HEK293 (cell line): ENCODE measurements around the gene MKNK2.
A peak's percentile ranks its signal among the peaks of the same experiment; 100 is the strongest.

Experiments used
- CTCF ChIA-PET: fragments of 350-600 bp; formaldehyde crosslinking; extraction: SDS; loops from one replicate; lab custom pipeline; 2021; ENCODE audit warnings: antibody characterized with exemption; lab: Yijun Ruan, JAX
- POLR2A ChIA-PET: fragments of 300-600 bp; formaldehyde crosslinking; extraction: SDS; loops from one replicate; lab custom pipeline; 2020; ENCODE audit warnings: antibody characterized with exemption, inconsistent platforms; lab: Yijun Ruan, JAX
- H3K27ac ChIP-seq: fragments of 200-500 bp; sonication (Bioruptor generic); 2 replicates; pipeline ENCODE4 v1.5.1; 2014; ENCODE audit warnings: low read depth, low read length, control low read depth, inconsistent platforms; ENCODE audit errors: extremely low read depth
- H3K36me3 ChIP-seq, 2 experiments: fragments of 200-500 bp in 1 of 2; sonication (Bioruptor generic) in 1 of 2; 1 replicate in 1 of 2; 2 replicates in 1 of 2; pipeline ENCODE4 v1.5.1; 2014 to 2017; ENCODE audit warnings: inconsistent platforms in 2 of 2, low read length in 2 of 2; ENCODE audit not compliant: control insufficient read depth in 2 of 2, insufficient read depth in 1 of 2
- H3K4me1 ChIP-seq: fragments of 200-500 bp; sonication (Bioruptor generic); 2 replicates; pipeline ENCODE4 v1.5.1; 2014; ENCODE audit warnings: mild to moderate bottlenecking, low read length, inconsistent platforms; ENCODE audit not compliant: control insufficient read depth, insufficient read depth
- H3K4me3 ChIP-seq: 2 replicates; pipeline ENCODE4 v1.5.1; 2011; ENCODE audit warnings: low read depth, mild to moderate bottlenecking, control low read depth, low read length, moderate library complexity
- H3K9me3 ChIP-seq: fragments of 200-500 bp; sonication (Bioruptor generic); 2 replicates; pipeline ENCODE4 v1.5.1; 2014; ENCODE audit warnings: low read depth, low read length, inconsistent platforms; ENCODE audit not compliant: control insufficient read depth, insufficient read depth
- BCL11B ChIP-seq: fragments of 450-650 bp; formaldehyde crosslinking; IDR thresholded peaks from 2 replicates; pipeline ENCODE4 v1.5.1; 2016; ENCODE audit warnings: low read depth, missing biosample characterization, missing genetic modification characterization
- EGR2 ChIP-seq: fragments of 450-650 bp; formaldehyde crosslinking; IDR thresholded peaks from 2 replicates; pipeline ENCODE4 v1.5.1; 2016; ENCODE audit warnings: low read depth, missing biosample characterization, missing genetic modification characterization
- GLI4 ChIP-seq: fragments of 450-650 bp; formaldehyde crosslinking; IDR thresholded peaks from 2 replicates; pipeline ENCODE4 v1.5.1; 2016; ENCODE audit warnings: missing biosample characterization, missing genetic modification characterization
- KLF1 ChIP-seq: fragments of 450-650 bp; formaldehyde crosslinking; IDR thresholded peaks from 2 replicates; pipeline ENCODE4 v1.5.1; 2016; ENCODE audit warnings: missing biosample characterization, missing genetic modification characterization
- KLF8 ChIP-seq: fragments of 450-650 bp; formaldehyde crosslinking; IDR thresholded peaks from 2 replicates; pipeline ENCODE4 v1.5.1; 2016; ENCODE audit warnings: missing biosample characterization, missing genetic modification characterization
- SP3 ChIP-seq: fragments of 450-650 bp; formaldehyde crosslinking; IDR thresholded peaks from 2 replicates; pipeline ENCODE4 v1.5.1; 2016; ENCODE audit warnings: missing biosample characterization, missing genetic modification characterization
- ZBTB1 ChIP-seq: fragments of 450-650 bp; formaldehyde crosslinking; IDR thresholded peaks from 2 replicates; pipeline ENCODE4 v1.5.1; 2016; ENCODE audit warnings: missing biosample characterization, missing genetic modification characterization
- ZNF114 ChIP-seq: fragments of 450-650 bp; formaldehyde crosslinking; IDR thresholded peaks from 2 replicates; pipeline ENCODE4 v1.5.0; 2017; ENCODE audit warnings: missing biosample characterization, missing genetic modification characterization
- ZNF132 ChIP-seq: fragments of 450-650 bp; formaldehyde crosslinking; IDR thresholded peaks from 2 replicates; pipeline ENCODE4 v1.5.1; 2017; ENCODE audit warnings: missing biosample characterization, missing genetic modification characterization, borderline replicate concordance
- ZNF155 ChIP-seq: fragments of 450-650 bp; formaldehyde crosslinking; IDR thresholded peaks from 2 replicates; pipeline ENCODE4 v1.5.1; 2016; ENCODE audit warnings: missing biosample characterization, missing genetic modification characterization
- ZNF433 ChIP-seq: fragments of 450-650 bp; formaldehyde crosslinking; IDR thresholded peaks from 2 replicates; pipeline ENCODE4 v1.5.1; 2016; ENCODE audit warnings: missing biosample characterization, missing genetic modification characterization, low read depth
- ZNF610 ChIP-seq: fragments of 450-650 bp; formaldehyde crosslinking; IDR thresholded peaks from 2 replicates; pipeline ENCODE4 v1.5.1; 2016; ENCODE audit warnings: missing biosample characterization, missing genetic modification characterization, borderline replicate concordance
- ZNF747 ChIP-seq: fragments of 450-650 bp; formaldehyde crosslinking; IDR thresholded peaks from 2 replicates; pipeline ENCODE4 v1.5.1; 2016; ENCODE audit warnings: missing biosample characterization, missing genetic modification characterization
- ZSCAN16 ChIP-seq: fragments of 450-650 bp; formaldehyde crosslinking; IDR thresholded peaks from 2 replicates; pipeline ENCODE4 v1.5.1; 2016; ENCODE audit warnings: missing biosample characterization, missing genetic modification characterization
- TF ChIP-seq, protein P1 (sequence below): fragments of 450-650 bp; formaldehyde crosslinking; IDR thresholded peaks from 2 replicates; pipeline ENCODE4 v1.5.1; 2017; ENCODE audit warnings: missing biosample characterization, missing genetic modification characterization
- TF ChIP-seq, protein P2 (sequence below): fragments of 450-650 bp; formaldehyde crosslinking; conservative IDR thresholded peaks from 2 replicates; pipeline ENCODE4 v1.5.1; 2016; ENCODE audit warnings: low read depth, missing biosample characterization, missing genetic modification characterization
- TF ChIP-seq, protein P3 (sequence below): fragments of 450-650 bp; formaldehyde crosslinking; IDR thresholded peaks from 2 replicates; pipeline ENCODE4 v1.5.1; 2016; ENCODE audit warnings: missing biosample characterization, missing genetic modification characterization
- TF ChIP-seq, protein P4 (sequence below): fragments of 450-650 bp; formaldehyde crosslinking; IDR thresholded peaks from 2 replicates; pipeline ENCODE4 v1.5.1; 2017; ENCODE audit warnings: missing biosample characterization, missing genetic modification characterization
- TF ChIP-seq, protein P5 (sequence below): fragments of 450-650 bp; formaldehyde crosslinking; IDR thresholded peaks from 2 replicates; pipeline ENCODE4 v1.5.1; 2016; ENCODE audit warnings: missing biosample characterization, missing genetic modification characterization
- TF ChIP-seq, protein P6 (sequence below): fragments of 450-650 bp; formaldehyde crosslinking; IDR thresholded peaks from 2 replicates; pipeline ENCODE4 v1.5.1; 2016; ENCODE audit warnings: missing biosample characterization, missing genetic modification characterization

The MKNK2 gene

DNA sequence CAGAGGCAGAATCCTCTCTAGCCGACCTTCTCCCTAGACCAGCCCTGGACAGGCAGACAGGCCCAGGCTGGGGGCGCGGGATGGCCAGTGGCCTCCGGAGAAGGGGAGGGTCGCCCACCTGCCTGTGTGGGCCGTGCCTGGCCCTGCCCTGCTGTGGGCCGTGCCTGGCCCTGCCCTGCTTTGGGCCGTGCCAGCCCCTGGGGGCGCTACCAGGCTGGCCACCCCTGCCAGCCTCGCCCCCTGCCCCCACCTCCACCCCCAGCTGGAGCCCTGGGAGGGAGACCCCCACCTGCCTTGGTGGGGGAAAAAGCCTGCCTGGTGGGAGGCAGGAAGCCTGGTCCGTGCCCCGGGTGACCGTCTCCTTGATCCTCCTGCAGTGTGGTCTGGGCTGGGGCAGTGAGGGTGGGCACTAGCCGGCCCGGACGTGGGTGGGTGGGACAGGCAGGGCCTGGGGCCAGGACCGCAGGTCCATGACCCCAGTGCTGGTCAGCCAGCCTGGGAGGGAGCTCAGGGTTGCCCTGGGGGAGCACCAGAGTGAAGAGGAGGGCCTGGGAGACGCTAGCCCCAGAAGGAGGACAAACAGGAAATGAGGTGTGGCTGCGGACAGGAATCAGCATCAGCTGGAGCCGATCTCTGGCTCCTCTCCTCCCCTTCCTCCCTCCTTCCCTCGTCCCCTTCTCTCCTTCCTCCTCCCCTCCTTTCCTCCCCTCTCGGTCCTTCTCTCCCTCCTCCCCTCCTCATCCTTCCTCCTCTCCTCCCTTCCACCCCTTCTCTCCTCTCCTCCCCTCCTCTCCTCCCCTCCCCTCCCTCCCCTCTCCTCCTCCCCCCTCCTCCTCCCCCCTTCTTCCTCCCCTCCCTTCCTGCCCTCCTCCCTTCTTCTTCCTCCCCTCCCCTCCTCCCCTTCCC is 5.1 kb upstream of the MKNK2 start (continued):
- TF ChIP-seq SP3 (tag by site-specific recombination), result peak; percentile 61
- no peak for TF ChIP-seq ZNF155 (tag by site-specific recombination)
- no peak for TF ChIP-seq ZSCAN16 (tag by site-specific recombination)
- no peak for TF ChIP-seq KLF8 (tag by site-specific recombination)
- no peak for TF ChIP-seq ZBTB1 (tag by site-specific recombination)
- TF ChIP-seq, protein P1, sequence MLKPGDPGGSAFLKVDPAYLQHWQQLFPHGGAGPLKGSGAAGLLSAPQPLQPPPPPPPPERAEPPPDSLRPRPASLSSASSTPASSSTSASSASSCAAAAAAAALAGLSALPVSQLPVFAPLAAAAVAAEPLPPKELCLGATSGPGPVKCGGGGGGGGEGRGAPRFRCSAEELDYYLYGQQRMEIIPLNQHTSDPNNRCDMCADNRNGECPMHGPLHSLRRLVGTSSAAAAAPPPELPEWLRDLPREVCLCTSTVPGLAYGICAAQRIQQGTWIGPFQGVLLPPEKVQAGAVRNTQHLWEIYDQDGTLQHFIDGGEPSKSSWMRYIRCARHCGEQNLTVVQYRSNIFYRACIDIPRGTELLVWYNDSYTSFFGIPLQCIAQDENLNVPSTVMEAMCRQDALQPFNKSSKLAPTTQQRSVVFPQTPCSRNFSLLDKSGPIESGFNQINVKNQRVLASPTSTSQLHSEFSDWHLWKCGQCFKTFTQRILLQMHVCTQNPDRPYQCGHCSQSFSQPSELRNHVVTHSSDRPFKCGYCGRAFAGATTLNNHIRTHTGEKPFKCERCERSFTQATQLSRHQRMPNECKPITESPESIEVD (tag by site-specific recombination), result no peak
- TF ChIP-seq, protein P2, sequence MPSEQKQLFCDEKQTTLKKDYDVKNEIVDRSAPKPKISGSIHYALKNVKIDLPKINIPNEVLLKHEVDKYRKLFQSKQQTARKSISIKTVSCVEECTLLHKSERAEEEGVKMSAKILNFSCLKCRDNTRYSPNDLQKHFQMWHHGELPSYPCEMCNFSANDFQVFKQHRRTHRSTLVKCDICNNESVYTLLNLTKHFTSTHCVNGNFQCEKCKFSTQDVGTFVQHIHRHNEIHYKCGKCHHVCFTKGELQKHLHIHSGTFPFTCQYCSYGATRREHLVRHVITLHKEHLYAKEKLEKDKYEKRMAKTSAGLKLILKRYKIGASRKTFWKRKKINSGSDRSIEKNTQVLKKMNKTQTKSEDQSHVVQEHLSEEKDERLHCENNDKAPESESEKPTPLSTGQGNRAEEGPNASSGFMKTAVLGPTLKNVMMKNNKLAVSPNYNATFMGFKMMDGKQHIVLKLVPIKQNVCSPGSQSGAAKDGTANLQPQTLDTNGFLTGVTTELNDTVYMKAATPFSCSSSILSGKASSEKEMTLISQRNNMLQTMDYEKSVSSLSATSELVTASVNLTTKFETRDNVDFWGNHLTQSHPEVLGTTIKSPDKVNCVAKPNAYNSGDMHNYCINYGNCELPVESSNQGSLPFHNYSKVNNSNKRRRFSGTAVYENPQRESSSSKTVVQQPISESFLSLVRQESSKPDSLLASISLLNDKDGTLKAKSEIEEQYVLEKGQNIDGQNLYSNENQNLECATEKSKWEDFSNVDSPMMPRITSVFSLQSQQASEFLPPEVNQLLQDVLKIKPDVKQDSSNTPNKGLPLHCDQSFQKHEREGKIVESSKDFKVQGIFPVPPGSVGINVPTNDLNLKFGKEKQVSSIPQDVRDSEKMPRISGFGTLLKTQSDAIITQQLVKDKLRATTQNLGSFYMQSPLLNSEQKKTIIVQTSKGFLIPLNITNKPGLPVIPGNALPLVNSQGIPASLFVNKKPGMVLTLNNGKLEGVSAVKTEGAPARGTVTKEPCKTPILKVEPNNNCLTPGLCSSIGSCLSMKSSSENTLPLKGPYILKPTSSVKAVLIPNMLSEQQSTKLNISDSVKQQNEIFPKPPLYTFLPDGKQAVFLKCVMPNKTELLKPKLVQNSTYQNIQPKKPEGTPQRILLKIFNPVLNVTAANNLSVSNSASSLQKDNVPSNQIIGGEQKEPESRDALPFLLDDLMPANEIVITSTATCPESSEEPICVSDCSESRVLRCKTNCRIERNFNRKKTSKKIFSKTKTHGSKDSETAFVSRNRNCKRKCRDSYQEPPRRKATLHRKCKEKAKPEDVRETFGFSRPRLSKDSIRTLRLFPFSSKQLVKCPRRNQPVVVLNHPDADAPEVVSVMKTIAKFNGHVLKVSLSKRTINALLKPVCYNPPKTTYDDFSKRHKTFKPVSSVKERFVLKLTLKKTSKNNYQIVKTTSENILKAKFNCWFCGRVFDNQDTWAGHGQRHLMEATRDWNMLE (tag by site-specific recombination), result no peak
- TF ChIP-seq, protein P3, sequence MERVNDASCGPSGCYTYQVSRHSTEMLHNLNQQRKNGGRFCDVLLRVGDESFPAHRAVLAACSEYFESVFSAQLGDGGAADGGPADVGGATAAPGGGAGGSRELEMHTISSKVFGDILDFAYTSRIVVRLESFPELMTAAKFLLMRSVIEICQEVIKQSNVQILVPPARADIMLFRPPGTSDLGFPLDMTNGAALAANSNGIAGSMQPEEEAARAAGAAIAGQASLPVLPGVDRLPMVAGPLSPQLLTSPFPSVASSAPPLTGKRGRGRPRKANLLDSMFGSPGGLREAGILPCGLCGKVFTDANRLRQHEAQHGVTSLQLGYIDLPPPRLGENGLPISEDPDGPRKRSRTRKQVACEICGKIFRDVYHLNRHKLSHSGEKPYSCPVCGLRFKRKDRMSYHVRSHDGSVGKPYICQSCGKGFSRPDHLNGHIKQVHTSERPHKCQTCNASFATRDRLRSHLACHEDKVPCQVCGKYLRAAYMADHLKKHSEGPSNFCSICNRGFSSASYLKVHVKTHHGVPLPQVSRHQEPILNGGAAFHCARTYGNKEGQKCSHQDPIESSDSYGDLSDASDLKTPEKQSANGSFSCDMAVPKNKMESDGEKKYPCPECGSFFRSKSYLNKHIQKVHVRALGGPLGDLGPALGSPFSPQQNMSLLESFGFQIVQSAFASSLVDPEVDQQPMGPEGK (tag by site-specific recombination), result 0 out of 2 replicates have a peak, but pooled peaks have one; percentile 14
- no peak for TF ChIP-seq ZNF747 (tag by site-specific recombination)
- TF ChIP-seq, protein P4, sequence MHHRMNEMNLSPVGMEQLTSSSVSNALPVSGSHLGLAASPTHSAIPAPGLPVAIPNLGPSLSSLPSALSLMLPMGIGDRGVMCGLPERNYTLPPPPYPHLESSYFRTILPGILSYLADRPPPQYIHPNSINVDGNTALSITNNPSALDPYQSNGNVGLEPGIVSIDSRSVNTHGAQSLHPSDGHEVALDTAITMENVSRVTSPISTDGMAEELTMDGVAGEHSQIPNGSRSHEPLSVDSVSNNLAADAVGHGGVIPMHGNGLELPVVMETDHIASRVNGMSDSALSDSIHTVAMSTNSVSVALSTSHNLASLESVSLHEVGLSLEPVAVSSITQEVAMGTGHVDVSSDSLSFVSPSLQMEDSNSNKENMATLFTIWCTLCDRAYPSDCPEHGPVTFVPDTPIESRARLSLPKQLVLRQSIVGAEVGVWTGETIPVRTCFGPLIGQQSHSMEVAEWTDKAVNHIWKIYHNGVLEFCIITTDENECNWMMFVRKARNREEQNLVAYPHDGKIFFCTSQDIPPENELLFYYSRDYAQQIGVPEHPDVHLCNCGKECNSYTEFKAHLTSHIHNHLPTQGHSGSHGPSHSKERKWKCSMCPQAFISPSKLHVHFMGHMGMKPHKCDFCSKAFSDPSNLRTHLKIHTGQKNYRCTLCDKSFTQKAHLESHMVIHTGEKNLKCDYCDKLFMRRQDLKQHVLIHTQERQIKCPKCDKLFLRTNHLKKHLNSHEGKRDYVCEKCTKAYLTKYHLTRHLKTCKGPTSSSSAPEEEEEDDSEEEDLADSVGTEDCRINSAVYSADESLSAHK (tag by site-specific recombination), result no peak
- TF ChIP-seq, protein P5, sequence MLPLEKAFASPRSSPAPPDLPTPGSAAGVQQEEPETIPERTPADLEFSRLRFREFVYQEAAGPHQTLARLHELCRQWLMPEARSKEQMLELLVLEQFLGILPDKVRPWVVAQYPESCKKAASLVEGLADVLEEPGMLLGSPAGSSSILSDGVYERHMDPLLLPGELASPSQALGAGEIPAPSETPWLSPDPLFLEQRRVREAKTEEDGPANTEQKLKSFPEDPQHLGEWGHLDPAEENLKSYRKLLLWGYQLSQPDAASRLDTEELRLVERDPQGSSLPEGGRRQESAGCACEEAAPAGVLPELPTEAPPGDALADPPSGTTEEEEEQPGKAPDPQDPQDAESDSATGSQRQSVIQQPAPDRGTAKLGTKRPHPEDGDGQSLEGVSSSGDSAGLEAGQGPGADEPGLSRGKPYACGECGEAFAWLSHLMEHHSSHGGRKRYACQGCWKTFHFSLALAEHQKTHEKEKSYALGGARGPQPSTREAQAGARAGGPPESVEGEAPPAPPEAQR (tag by site-specific recombination), result no peak

DNA sequence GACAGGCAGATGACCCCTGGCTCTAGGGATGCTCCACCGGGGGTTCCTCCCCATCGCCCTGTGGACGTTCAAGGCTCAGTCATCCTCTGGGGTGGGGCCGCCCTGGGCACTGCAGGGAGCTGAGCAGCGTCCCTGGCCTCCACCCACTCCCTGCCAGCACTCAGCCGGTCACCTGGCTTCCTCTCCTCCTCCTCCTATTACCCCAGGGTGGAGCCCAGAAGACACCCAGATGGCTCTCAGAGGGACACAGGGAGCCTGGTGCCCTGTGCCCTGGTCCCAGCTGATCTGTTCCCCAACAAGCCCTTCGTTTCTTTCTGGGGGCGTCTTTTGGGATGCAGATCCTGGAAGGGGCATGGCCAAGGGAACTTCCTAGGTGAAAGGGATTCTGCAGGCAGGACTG is 3.7 kb upstream of the MKNK2 start:
- H3K4me3 ChIP-seq, result no peak overlapping the region
- POLR2A ChIA-PET, result no interaction called here
- TF ChIP-seq ZNF433 (tag by site-specific recombination) (no peak), ZNF132 (no peak), ZNF610 (tag by site-specific recombination) (no peak), EGR2 (tag by site-specific recombination) (no peak), BCL11B (tag by site-specific recombination) (no peak), GLI4 (tag by site-specific recombination) (no peak), ZNF114 (tag by site-specific recombination) (no peak), KLF1 (tag by site-specific recombination) (peak; percentile 87)
- TF ChIP-seq, protein P6, sequence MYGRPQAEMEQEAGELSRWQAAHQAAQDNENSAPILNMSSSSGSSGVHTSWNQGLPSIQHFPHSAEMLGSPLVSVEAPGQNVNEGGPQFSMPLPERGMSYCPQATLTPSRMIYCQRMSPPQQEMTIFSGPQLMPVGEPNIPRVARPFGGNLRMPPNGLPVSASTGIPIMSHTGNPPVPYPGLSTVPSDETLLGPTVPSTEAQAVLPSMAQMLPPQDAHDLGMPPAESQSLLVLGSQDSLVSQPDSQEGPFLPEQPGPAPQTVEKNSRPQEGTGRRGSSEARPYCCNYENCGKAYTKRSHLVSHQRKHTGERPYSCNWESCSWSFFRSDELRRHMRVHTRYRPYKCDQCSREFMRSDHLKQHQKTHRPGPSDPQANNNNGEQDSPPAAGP, result no peak

More for the DNA sequence above, 3.7 kb upstream of the MKNK2 start:
- CTCF ChIA-PET, result interaction anchor here (0.6 to 1.1 kb wide), 3 partner anchors 8 to 27 kb away, joined by 3 to 8 read pairs (median 4); no protein-coding TSS in a partner anchor
- Histone ChIP-seq H3K9me3 (no peaks in the 10 kb centered on the region), H3K4me1 (peaks cover 4% of the 10 kb centered on the region; the same call in 1 of the 2 replicates), H3K36me3 (no peaks in the 10 kb centered on the region), H3K27ac (no peak overlapping the region)
